ENCODE results near the gene NUTM2B.
"Not testable (repeated sequence)": the region's sequence is repeated elsewhere in the genome, so short reads cannot be mapped to it uniquely, and the experiment has no call there.

Gene NUTM2B

GRCh38 chr10:79753601-79754000 is 50.6 kb downstream of the NUTM2B start:
- DNase-seq = not testable (repeated sequence)

GRCh38 chr10:79758297-79758993 is 55.4 kb downstream of the NUTM2B start:
- not testable (repeated sequence) for DNase-seq
